ENCODE results near the gene C1QC.
"Not testable (repeated sequence)": the region's sequence is repeated elsewhere in the genome, so short reads cannot be mapped to it uniquely, and the experiment has no call there.

The C1QC gene

DNA sequence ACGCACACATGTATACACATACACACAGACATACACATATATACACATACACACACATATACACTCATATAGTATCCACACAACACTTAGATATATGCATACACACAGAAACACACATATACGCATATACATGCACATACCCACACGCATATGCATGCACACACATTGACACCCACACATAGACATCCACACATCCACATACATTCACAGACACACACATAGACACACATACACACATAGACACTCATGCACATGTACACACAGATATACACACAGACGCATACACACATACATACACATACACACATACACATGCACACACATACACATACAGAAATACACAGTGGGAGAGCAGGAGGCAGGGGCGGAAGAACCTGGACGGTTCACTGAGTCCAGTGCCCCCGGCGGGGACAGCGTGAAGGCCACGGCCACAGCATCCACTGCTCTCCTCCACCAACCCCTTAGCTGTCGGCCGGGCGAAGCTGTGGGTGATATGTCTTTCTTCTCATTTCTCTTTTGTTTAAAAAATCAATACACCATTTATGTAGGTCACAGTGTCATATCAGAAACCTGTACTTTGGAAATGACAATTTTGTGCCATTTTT lies 6.8 kb downstream of the C1QC start:
- DNase-seq (ENCODE audit: low read depth in 2 of 2) = no peak

DNA sequence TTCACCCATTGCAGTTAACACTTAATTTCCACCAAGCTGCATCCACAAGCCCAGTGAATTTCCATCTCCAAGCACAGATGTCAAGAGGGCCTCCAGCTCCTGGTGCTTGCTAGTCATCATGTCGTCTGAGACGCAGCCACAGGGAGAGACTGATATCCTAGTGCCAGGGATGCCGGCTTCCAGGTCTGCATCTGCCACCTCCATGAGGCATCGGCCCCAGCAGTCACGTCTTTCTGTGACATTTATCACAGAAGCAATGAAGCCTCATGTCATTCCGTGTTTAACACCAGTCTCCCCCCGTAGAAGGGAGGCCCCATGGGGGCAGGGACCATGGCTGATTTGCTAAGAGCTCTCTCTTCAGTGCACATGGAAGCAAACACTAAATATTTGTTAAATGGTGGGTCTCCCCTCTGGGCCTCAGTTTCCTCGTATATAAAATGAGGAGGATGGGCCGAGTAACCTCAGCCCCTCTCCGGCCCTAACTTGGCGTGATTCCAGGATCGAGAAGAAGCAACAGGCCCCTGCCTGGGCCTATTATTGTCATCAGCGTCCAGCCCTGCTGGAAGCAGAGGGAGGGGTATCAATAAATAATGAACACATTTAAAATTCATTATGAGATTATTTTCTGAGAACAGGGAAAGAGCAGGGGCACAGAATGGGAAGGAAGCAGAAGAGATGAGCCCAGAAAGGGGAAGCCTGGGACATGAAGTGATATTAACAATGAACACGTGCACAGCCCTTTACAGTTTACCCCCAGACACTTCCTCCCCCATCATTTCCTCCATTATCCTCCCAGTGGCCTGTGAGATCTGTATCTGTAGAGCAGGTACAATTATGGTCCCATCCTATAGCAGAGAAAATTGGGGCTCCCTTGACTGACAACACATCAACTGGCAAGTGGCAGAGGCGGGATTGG lies 8.8 kb downstream of the C1QC start:
- no peak for DNase-seq (ENCODE audit: low read depth in 2 of 2)

DNA sequence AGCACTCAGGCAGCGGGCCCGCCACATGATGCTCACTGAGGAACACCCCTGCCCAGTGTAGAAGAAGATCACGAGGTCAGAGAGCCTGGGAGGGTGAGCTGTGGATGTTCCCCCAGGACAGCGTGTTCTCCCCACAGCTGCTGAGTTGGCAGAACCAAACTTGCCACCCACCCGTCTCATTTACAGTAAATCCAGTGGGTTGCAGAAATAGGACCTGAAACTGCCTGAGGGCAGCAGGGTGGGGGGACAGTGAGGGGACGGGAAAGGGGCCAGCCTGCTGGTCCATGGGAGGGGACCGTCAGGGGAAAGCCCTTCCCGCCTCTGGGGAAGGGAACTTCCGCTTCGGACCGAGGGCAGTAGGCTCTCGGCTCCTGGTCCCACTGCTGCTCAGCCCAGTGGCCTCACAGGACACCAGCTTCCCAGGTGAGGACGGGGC lies 9.5 kb downstream of the C1QC start, which contains the start of gene C1QB:
Gene C1QB, plus strand, starts transcription at position 356 of the 436 bp plus-strand sequence. CDS start 6,227 bp downstream, outside the sequence.
- DNase-seq (ENCODE audit: low read depth in 2 of 2) = no peak

DNA sequence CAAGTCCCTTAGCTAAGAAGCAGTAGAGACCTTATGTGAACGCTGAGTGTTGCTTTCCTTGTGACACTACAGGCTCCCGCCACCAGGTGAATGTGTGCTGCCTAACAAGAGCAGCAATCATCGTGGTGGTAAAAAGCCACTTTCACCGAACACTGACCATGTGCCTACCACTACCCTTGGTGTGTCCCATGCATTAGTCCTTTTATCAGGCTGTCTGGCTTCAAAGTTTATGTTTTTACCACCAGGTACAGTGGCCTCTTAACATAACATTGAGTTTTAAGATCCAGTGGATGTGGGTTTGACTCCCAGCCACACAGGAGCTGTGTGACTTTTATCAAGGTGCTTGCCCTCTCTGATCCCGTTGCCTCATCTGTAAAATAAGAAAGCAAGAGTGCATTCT lies 11.3 kb downstream of the C1QC start:
- DNase-seq (ENCODE audit: low read depth in 2 of 2) = no peak

DNA sequence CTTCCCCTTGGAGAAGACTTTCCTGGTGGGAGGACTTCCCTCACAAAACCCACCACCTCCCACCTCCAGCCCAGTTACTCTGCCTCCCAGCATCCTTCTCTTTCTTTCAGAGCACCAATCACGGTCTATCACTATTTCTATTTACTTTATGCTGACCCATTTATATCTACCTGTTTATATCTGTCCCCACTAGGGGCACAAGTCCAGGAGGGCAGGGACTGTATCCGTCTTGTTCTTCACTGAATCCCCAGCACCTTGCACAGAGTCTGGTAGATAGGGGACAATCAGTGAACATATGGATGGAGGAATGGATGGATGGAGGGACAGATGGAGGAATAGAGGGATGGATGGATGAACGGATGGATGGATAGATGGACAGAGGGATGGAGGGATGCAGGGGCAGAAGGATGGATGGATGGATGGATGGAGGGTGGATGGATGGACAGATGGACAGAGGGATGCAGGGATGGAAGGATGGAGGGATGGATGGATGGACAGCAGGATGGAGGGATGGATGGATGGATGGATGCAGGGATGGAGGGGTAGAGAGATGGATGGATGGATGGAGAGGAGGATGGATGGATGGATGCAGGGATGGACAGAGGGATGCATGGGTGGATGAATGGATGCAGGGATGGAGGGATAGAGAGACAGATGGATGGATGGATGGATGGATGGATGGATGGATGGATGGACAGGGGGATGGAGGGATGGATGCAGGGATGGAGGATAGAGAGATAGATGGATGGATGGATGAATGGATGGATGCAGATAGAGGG lies 15.1 kb downstream of the C1QC start:
- no peak for DNase-seq (ENCODE audit: low read depth in 2 of 2)

- no peak for DNase-seq (ENCODE audit: low read depth in 2 of 2)
Observed at GRCh38 chr1:22660716-22661241, 17.3 kb downstream of the C1QC start.

GRCh38 chr1:22661880-22662279 lies 18.4 kb downstream of the C1QC start:
- DNase-seq (ENCODE audit: low read depth in 2 of 2) = no peak

GRCh38 chr1:22662318-22662717 lies 18.9 kb downstream of the C1QC start:
- no peak for DNase-seq (ENCODE audit: low read depth in 2 of 2)

- DNase-seq (ENCODE audit: low read depth in 2 of 2) = no peak
Observed at GRCh38 chr1:22662986-22663408, 19.6 kb downstream of the C1QC start.

DNA sequence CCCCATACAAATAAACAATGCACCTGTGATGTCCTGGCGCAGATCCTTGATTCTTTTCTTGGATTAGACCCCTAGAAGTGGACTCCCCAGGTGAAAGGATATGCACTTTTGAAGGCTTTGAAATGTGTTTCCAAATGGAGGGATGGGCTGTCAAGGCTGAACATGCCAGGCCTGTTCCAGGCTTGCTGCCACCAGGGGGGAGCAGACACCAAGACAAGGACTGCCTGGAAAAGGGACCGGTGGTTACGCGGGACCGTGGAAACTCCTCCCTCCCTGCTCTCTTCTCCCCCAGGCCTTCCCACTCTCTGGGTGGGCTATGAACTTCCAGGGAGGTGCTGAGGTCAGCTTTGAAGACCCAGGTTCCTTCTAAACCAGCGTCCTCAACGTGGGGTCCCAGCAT lies 22.3 kb downstream of the C1QC start:
- no peak for DNase-seq (ENCODE audit: low read depth in 2 of 2)

GRCh38 chr1:22666412-22666811 lies 23.0 kb downstream of the C1QC start:
- DNase-seq (ENCODE audit: low read depth in 2 of 2) = no peak

GRCh38 chr1:22668840-22669239 lies 25.4 kb downstream of the C1QC start:
- not testable (repeated sequence) for DNase-seq (ENCODE audit: low read depth in 2 of 2)

GRCh38 chr1:22670352-22670975 lies 27.0 kb downstream of the C1QC start:
- DNase-seq (ENCODE audit: low read depth in 2 of 2) = no peak

DNA sequence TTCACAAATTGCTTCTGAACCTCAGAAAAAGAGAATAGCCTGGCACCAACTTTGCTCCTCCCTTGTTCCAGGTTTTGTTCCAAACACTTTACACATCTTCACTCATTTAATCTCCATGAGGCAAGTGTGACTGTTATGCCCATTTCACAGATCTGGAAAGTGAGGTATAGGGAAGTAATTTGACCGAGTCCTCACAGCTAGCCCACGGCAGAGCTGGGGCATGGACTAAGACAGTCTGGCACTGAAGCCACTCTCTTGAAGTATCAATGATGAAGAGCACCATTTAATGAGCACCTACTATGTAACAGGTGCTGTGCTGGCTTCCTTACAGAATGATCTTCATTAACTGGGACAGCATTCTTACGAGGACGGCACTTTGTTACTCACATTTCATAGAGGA lies 28.6 kb downstream of the C1QC start:
- no peak for DNase-seq (ENCODE audit: low read depth in 2 of 2)

DNA sequence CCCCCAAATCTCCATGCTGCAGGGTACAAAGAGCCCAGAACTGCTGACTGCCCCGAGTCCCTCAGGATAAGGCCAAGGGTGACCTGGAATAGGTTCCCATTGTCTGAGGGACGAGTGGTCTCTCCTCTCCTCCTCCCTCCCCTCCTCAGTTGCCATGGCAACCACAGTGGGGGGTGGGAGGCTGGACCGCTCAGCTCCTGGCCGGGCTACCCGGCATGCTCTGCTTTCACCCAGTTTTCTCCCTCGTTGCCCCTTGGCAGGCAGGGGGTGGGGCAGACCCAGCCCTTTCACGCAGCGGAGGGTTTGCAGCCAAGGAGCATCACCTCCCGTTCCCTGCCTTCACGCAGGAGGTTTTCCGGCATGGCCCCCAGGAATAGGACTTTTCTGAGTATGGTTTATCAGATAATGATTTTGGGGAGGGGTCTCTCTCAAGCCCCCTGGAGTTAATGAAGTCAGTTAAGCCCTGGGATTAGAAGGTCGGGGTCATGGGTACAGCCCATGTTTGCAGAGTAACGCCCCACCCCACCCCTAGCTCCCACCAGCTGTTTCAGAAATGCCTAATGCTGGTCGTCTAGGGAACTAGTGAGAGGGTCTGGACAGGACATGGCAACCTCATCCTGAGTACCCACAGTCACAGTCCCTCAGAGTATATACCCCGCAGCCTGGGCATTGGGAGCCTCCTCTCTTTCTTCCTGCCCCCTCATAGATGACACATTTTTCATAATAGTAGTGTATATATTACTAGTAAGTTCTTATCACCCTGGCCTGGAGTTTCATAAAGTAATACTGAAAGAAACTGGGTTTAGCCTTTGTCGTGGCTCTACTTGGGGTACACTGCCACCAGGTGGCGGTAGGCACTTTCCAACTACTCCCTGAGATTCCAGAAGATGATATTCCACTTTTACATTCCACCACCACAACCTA lies 30.3 kb downstream of the C1QC start:
- no peak for DNase-seq (ENCODE audit: low read depth in 2 of 2)

DNA sequence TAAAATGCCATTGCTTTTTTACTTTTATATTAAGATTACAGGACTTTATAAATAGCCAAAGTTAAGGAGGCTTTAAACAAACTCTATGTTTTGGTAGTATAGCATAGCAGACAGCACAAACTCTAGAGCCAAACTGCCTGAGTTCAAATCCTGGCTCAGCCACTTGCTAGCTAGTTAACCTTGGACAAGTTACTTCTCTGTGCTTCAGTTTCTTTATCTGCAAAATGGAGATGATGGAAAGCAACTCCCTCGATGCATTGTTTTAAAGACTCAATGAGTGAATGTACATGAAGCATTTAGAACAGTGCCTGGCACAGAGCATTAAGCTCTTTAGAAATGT lies 30.9 kb downstream of the C1QC start:
- DNase-seq (ENCODE audit: low read depth in 2 of 2) = no peak

- not testable (repeated sequence) for DNase-seq (ENCODE audit: low read depth in 2 of 2)
Observed at GRCh38 chr1:22676151-22676550, 32.7 kb downstream of the C1QC start.

GRCh38 chr1:22676916-22677583 lies 33.6 kb downstream of the C1QC start:
- DNase-seq (ENCODE audit: low read depth in 2 of 2) = no peak

DNA sequence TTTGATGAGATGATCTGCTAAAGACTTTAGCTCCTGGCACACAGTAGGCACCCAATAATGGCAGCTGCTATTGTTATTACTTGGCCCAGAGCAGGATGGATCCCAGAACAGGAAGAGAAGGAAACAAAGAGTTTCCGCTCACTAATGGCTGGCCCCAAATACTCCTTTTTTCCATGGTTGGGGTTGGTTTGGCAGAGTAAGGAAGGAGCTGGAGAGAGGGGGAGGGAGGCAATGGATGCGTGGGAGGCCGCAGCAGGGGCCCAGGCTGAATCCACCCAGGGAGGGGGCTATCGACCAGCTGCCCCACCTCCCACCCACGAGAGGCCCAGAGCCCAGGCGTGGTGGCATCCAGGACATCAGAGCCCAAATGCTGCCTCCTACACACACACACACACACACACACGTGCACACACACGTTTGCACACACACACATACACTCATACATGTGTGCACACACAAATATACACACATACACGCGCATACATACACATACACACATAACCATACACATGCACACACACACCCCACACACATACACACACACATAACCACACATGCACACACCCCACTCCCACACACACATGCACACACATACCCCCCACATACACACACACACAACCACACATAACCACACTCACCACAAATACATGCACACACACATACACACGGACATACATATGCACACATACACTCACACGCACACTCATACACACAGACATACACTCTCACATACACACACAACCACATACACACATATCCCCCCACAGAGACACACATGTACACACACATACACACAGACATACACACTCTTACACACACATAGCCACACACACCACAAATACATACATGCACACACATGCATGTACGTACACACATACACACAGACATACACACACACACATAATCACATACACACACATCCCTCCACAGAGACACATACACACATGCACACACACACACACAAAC lies 34.8 kb downstream of the C1QC start:
- no peak for DNase-seq (ENCODE audit: low read depth in 2 of 2)

Measured in stimulated activated CD4-positive, alpha-beta T cell treated with anti-CD3 and anti-CD28 coated beads, Interleukin-1b, Interleukin-23, amount 100 ng/mL, for 4 hours (primary cell).